IMR-90 (cell line): Measurements from ENCODE around the gene AADACL3. TPM values are rescaled to one million over a fixed set of nuclear protein-coding genes. Genes with fewer than 3 reads are reported as not detected.

Experiments
- ATAC-seq: fragments of 200-7000 bp; cut with Tn5 transposase; 2 replicates; pipeline ENCODE4 v1.9.1; 2020; ENCODE audit warnings: low read depth, mild to moderate bottlenecking, moderate library complexity
- BruUV-seq: library from RNA; stranded (reverse); fragments of 400-500 nt; replicated peaks from 2 replicates; lab custom pipeline; 2021; lab: Mats Ljungman, UMichigan
- CTCF ChIA-PET: fragments of 300-600 bp; formaldehyde crosslinking; extraction: SDS; loops from one replicate; lab custom pipeline; 2021; ENCODE audit warnings: antibody characterized with exemption; lab: Yijun Ruan, JAX
- POLR2A ChIA-PET: fragments of 300-600 bp; sonication (Branson Sonifier 250); formaldehyde crosslinking; loops from one replicate; lab custom pipeline; 2022; ENCODE audit warnings: antibody characterized with exemption; ENCODE audit not compliant: unreplicated experiment; lab: Charles Lee
- DNase-seq: peaks from one replicate; pipeline ENCODE4 v3.0.0; 2013
- H2AFZ ChIP-seq: replicated peaks from 2 replicates; pipeline ENCODE3; 2013; ENCODE audit warnings: low read length, mild to moderate bottlenecking; ENCODE audit not compliant: poor library complexity
- H2AK5ac ChIP-seq: 2 replicates; pipeline ENCODE4 v1.6.1; 2013; ENCODE audit warnings: low read depth, low read length, inconsistent platforms
- H2AK9ac ChIP-seq: replicated peaks from 2 replicates; pipeline ENCODE3; 2013; ENCODE audit warnings: mild to moderate bottlenecking, low read depth, low read length, moderate library complexity; ENCODE audit not compliant: poor library complexity
- H2BK120ac ChIP-seq: 2 replicates; pipeline ENCODE4 v1.6.1; 2013; ENCODE audit warnings: low read depth, low read length, inconsistent platforms
- H2BK15ac ChIP-seq: 3 replicates; pipeline ENCODE4 v1.6.1; 2013; ENCODE audit warnings: low read depth, low read length, inconsistent platforms
- H2BK20ac ChIP-seq: 2 replicates; pipeline ENCODE4 v1.6.1; 2013; ENCODE audit warnings: low read depth, mild to moderate bottlenecking, inconsistent platforms, low read length, moderate library complexity
- H2BK5ac ChIP-seq: 2 replicates; pipeline ENCODE4 v1.6.1; 2013; ENCODE audit warnings: mild to moderate bottlenecking, low read depth, low read length, inconsistent platforms; ENCODE audit not compliant: poor library complexity, severe bottlenecking
- H3K14ac ChIP-seq: replicated peaks from 2 replicates; pipeline ENCODE4 v1.6.1; 2013; ENCODE audit warnings: low read depth, low read length, inconsistent platforms
- H3K18ac ChIP-seq: 2 replicates; pipeline ENCODE4 v1.6.1; 2013; ENCODE audit warnings: low read depth, low read length, control low read depth
- H3K23ac ChIP-seq: 2 replicates; pipeline ENCODE4 v1.6.1; 2013; ENCODE audit warnings: low read depth, low read length, inconsistent platforms
- H3K27ac ChIP-seq: 2 replicates; pipeline ENCODE4 v1.5.1; 2013; ENCODE audit warnings: mild to moderate bottlenecking, control low read depth, low read length; ENCODE audit not compliant: insufficient read depth
- H3K27me3 ChIP-seq: 2 replicates; pipeline ENCODE4 v1.6.1; 2013; ENCODE audit warnings: low read length; ENCODE audit not compliant: control insufficient read depth, insufficient read depth
- H3K36me3 ChIP-seq: 2 replicates; pipeline ENCODE4 v1.6.1; 2013; ENCODE audit warnings: low read length, mixed read lengths; ENCODE audit not compliant: control insufficient read depth, insufficient read depth
- H3K4ac ChIP-seq: 2 replicates; pipeline ENCODE4 v1.6.1; 2013; ENCODE audit warnings: low read depth, low read length, inconsistent platforms
- H3K4me1 ChIP-seq: 2 replicates; pipeline ENCODE4 v1.6.1; 2013; ENCODE audit warnings: low read length, mixed read lengths; ENCODE audit not compliant: control insufficient read depth, insufficient read depth
- H3K4me2 ChIP-seq: 2 replicates; pipeline ENCODE4 v1.6.1; 2013; ENCODE audit warnings: low read depth, mild to moderate bottlenecking, control low read depth, low read length, moderate library complexity
- H3K4me3 ChIP-seq: 2 replicates; pipeline ENCODE4 v1.5.1; 2013; ENCODE audit warnings: low read depth, mild to moderate bottlenecking, control low read depth, low read length, moderate library complexity; ENCODE audit not compliant: insufficient read depth
- H3K56ac ChIP-seq: 2 replicates; pipeline ENCODE4 v1.6.1; 2013; ENCODE audit warnings: low read length, inconsistent platforms; ENCODE audit not compliant: insufficient read depth; ENCODE audit errors: extremely low read depth
- H3K79me1 ChIP-seq, 2 experiments: 2 replicates each; pipeline ENCODE4 v1.6.1; 2013; ENCODE audit warnings: low read length in 2 of 2, inconsistent platforms in 1 of 2, low read depth in 1 of 2
- H3K9ac ChIP-seq: 2 replicates; pipeline ENCODE4 v1.6.1; 2013; ENCODE audit warnings: low read depth, low read length, control low read depth
- H3K9me1 ChIP-seq: 2 replicates; pipeline ENCODE4 v1.6.1; 2013; ENCODE audit warnings: low read length, inconsistent platforms; ENCODE audit not compliant: insufficient read depth
- H3K9me3 ChIP-seq: 2 replicates; pipeline ENCODE4 v1.6.1; 2013; ENCODE audit warnings: low read length; ENCODE audit not compliant: control insufficient read depth, insufficient read depth
- H4K20me1 ChIP-seq: 2 replicates; pipeline ENCODE4 v1.6.1; 2013; ENCODE audit warnings: low read length, inconsistent platforms; ENCODE audit not compliant: insufficient read depth
- H4K5ac ChIP-seq: 2 replicates; pipeline ENCODE4 v1.6.1; 2013; ENCODE audit warnings: mild to moderate bottlenecking, low read depth, low read length, control low read depth
- H4K8ac ChIP-seq, 2 experiments: 2 replicates each; pipeline ENCODE4 v1.6.1; 2013; ENCODE audit warnings: low read depth in 2 of 2, low read length in 2 of 2, control low read depth in 1 of 2, inconsistent platforms in 1 of 2
- H4K91ac ChIP-seq: 2 replicates; pipeline ENCODE4 v1.6.1; 2013; ENCODE audit warnings: low read depth, low read length, inconsistent platforms; ENCODE audit not compliant: insufficient read depth
- BHLHE40 ChIP-seq: fragments of 150-350 bp; IDR thresholded peaks from 2 replicates; pipeline ENCODE4 v1.6.1; 2016; ENCODE audit warnings: mild to moderate bottlenecking, low read depth, low read length
- CEBPB ChIP-seq: IDR thresholded peaks from 2 replicates; pipeline ENCODE4 v1.6.1; 2012; ENCODE audit warnings: low read depth, low read length, improper control_type of control experiment
- CHD1 ChIP-seq: IDR thresholded peaks from 2 replicates; pipeline ENCODE4 v1.6.1; 2012; ENCODE audit warnings: low read depth, low read length, improper control_type of control experiment
- CTCF ChIP-seq: conservative IDR thresholded peaks from 2 replicates; pipeline ENCODE4 v1.5.1; 2012; ENCODE audit warnings: mild to moderate bottlenecking, low read depth, low read length, improper control_type of control experiment
- FOS ChIP-seq: fragments of 150-350 bp; IDR thresholded peaks from 2 replicates; pipeline ENCODE4 v1.6.1; 2016; ENCODE audit warnings: low read depth, low read length
- MAFK ChIP-seq: IDR thresholded peaks from 2 replicates; pipeline ENCODE4 v1.6.1; 2012; ENCODE audit warnings: low read depth, low read length, improper control_type of control experiment
- MAZ ChIP-seq: IDR thresholded peaks from 2 replicates; pipeline ENCODE4 v1.6.1; 2012; ENCODE audit warnings: low read depth, mild to moderate bottlenecking, low read length, improper control_type of control experiment, moderate library complexity, borderline replicate concordance
- MXI1 ChIP-seq: IDR thresholded peaks from 2 replicates; pipeline ENCODE4 v1.6.1; 2012; ENCODE audit warnings: low read depth, mild to moderate bottlenecking, low read length, moderate library complexity, borderline replicate concordance
- NFE2L2 ChIP-seq: fragments of 150-350 bp; IDR thresholded peaks from 2 replicates; pipeline ENCODE4 v1.6.1; 2016; ENCODE audit warnings: low read depth, mild to moderate bottlenecking, low read length
- POLR2A ChIP-seq: IDR thresholded peaks from 2 replicates; pipeline ENCODE4 v1.6.1; 2012; ENCODE audit warnings: mild to moderate bottlenecking, low read depth, low read length
- RAD21 ChIP-seq: IDR thresholded peaks from 2 replicates; pipeline ENCODE4 v1.6.1; 2012; ENCODE audit warnings: low read length, improper control_type of control experiment
- RCOR1 ChIP-seq: IDR thresholded peaks from 2 replicates; pipeline ENCODE4 v1.6.1; 2012; ENCODE audit warnings: mild to moderate bottlenecking, low read length, improper control_type of control experiment; ENCODE audit not compliant: insufficient replicate concordance
- RFX5 ChIP-seq: IDR thresholded peaks from 2 replicates; pipeline ENCODE4 v1.8.0; 2012; ENCODE audit warnings: low read depth, mild to moderate bottlenecking, low read length, moderate library complexity
- SMC3 ChIP-seq: fragments of 150-350 bp; IDR thresholded peaks from 2 replicates; pipeline ENCODE4 v1.6.1; 2016; ENCODE audit warnings: low read depth, mild to moderate bottlenecking, antibody characterized with exemption, low read length, moderate library complexity
- WGBS, 2 experiments: methylation state at CpG; one replicate each; pipeline versions ENCODE4 v1.1.5 to v1.1.7; 2013; ENCODE audit warnings: missing lambda C conversion rate in 2 of 2; ENCODE audit not compliant: insufficient read length in 1 of 2; ENCODE audit errors: extremely low coverage in 2 of 2; 5-methylcytosine and 5-hydroxymethylcytosine counted together
- dilution Hi-C: fragments of 300-500 bp; cut with HindIII; formaldehyde crosslinking; loops from one replicate; pipeline ENCODE4 v1.14.3; 2018; ENCODE audit warnings: low sequenced_read_pairs; ENCODE audit not compliant: unreplicated experiment
- in situ Hi-C: fragments of 300-500 bp; cut with MboI; formaldehyde crosslinking; loops from 3 replicates; pipeline ENCODE4 v1.14.3; 2019; ENCODE audit warnings: low sequenced_read_pairs, inconsistent platforms, mixed read lengths
- intact Hi-C: fragments of 100-400 bp; cut with micrococcal nuclease; formaldehyde crosslinking; loops from 2 replicates; pipeline ENCODE4 v1.10.0; 2022
- polyA plus RNA-seq, 3 experiments: library from polyadenylated mRNA; depleted of rRNA; stranded (reverse); fragments of >200 nt; gene quantifications; 2 replicates each; pipeline ENCODE4 v1.2.3, GENCODE V29; 2012; ENCODE audit warnings: low replicate concordance in 1 of 3
- total RNA-seq: library from RNA; depleted of rRNA; stranded (reverse); fragments of >200 nt; gene quantifications from 2 replicates; pipeline ENCODE4 v1.2.3, GENCODE V29; 2012
- TF ChIP-seq, protein P1 (sequence below): fragments of 150-350 bp; IDR thresholded peaks from 2 replicates; pipeline ENCODE4 v1.6.1; 2017; ENCODE audit warnings: mild to moderate bottlenecking, antibody characterized with exemption, low read length, low read depth
- TF ChIP-seq, protein P2 (sequence below): fragments of 150-350 bp; IDR thresholded peaks from 2 replicates; pipeline ENCODE4 v1.6.1; 2016; ENCODE audit warnings: low read depth, mild to moderate bottlenecking, low read length, moderate library complexity, borderline replicate concordance

The AADACL3 gene
- total and polyA plus RNA-seq, 2 of the 4 experiments (the other 2 are of a cell fraction) = not detected

DNA sequence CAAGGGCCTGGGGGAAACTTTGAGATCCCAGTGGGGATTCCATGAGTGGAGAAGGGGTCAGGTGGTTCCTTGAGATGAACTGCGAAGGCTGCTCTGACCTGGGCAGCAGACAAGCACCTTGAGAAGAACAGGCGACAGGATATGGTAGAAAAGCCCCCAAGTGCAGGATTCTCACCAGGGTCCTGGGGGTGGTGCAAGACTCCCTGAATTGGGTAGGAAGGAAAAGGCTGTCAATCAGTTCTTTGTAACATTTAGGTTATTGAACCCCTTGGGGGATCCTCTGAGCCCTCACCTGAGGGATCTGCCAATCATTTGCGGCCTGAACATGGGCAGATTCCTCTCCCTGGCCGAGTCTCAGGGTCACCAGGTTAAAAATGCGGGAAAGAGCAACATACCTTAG is 55.3 kb downstream of the AADACL3 start:
- Histone ChIP-seq H4K91ac (no peak overlapping the region), H2BK5ac (no peak overlapping the region), H3K4ac (no peak overlapping the region), H2BK15ac (no peak overlapping the region), H4K20me1 (no peaks in the 10 kb centered on the region), H4K5ac (no peak overlapping the region), H2BK20ac (no peak overlapping the region), H3K23ac (no peak overlapping the region), H4K8ac (no peak overlapping the region), H2AFZ (no peak overlapping the region), H3K14ac (no peak overlapping the region), H3K27me3 (no peaks in the 10 kb centered on the region), H2BK120ac (no peak overlapping the region), H3K27ac (no peak overlapping the region), H3K36me3 (no peaks in the 10 kb centered on the region), H2AK9ac (no peak overlapping the region), H3K4me2 (no peak overlapping the region), H3K9me1 (no peaks in the 10 kb centered on the region), H3K9me3 (peaks cover 36% of the 10 kb centered on the region), H2AK5ac (no peak overlapping the region), H3K18ac (no peak overlapping the region), H3K4me3 (no peak overlapping the region), H3K4me1 (no peaks in the 10 kb centered on the region), H3K9ac (no peak overlapping the region), H3K56ac (no peak overlapping the region), H3K79me1 (no peaks in the 10 kb centered on the region)
- ChIA-PET POLR2A (no interaction called here), CTCF (no interaction called here)
- WGBS, 2 experiments = 17% methylated on average over 1 of the region's 5 CpGs; no CpG with 5 or more reads in 1 of the 2 experiments
- intact Hi-C loops (no loop called here), in situ Hi-C loops (no loop called here), dilution Hi-C loops (no loop called here)
- TF ChIP-seq RCOR1 = no peak
- no peak for TF ChIP-seq RAD21
- TF ChIP-seq CTCF = no peak
- TF ChIP-seq POLR2A = no peak
- no peak for TF ChIP-seq MAZ
- no peak for TF ChIP-seq MXI1
- TF ChIP-seq MAFK = no peak
- TF ChIP-seq SMC3 = no peak
- no peak for TF ChIP-seq RFX5
- TF ChIP-seq CHD1 = no peak
- TF ChIP-seq BHLHE40 = no peak
- no peak for TF ChIP-seq FOS
- no peak for TF ChIP-seq NFE2L2
- TF ChIP-seq, protein P1, sequence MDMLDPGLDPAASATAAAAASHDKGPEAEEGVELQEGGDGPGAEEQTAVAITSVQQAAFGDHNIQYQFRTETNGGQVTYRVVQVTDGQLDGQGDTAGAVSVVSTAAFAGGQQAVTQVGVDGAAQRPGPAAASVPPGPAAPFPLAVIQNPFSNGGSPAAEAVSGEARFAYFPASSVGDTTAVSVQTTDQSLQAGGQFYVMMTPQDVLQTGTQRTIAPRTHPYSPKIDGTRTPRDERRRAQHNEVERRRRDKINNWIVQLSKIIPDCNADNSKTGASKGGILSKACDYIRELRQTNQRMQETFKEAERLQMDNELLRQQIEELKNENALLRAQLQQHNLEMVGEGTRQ = no peak
- TF ChIP-seq, protein P2, sequence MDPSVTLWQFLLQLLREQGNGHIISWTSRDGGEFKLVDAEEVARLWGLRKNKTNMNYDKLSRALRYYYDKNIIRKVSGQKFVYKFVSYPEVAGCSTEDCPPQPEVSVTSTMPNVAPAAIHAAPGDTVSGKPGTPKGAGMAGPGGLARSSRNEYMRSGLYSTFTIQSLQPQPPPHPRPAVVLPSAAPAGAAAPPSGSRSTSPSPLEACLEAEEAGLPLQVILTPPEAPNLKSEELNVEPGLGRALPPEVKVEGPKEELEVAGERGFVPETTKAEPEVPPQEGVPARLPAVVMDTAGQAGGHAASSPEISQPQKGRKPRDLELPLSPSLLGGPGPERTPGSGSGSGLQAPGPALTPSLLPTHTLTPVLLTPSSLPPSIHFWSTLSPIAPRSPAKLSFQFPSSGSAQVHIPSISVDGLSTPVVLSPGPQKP = no peak
- no peak for TF ChIP-seq CEBPB
- BruUV-seq = no TSS peak
- no peak for ATAC-seq
- no peak for DNase-seq
